CD4-positive, alpha-beta memory T cell (primary cell): Measurements from ENCODE around the gene PPP1R27. TPM values are rescaled to one million over a fixed set of nuclear protein-coding genes. Genes with fewer than 3 reads are reported as not detected.
A peak's percentile ranks its signal among the peaks of the same experiment; 100 is the strongest.

ENCODE experiments used
- CTCF ChIA-PET: fragments of 350-600 bp; sonication (Branson Sonifier 250); formaldehyde crosslinking; loops from one replicate; lab custom pipeline; 2021; ENCODE audit warnings: inconsistent platforms; ENCODE audit not compliant: partially characterized antibody; lab: Charles Lee
- POLR2A ChIA-PET: fragments of 350-600 bp; sonication (Branson Sonifier 250); formaldehyde crosslinking; loops from one replicate; lab custom pipeline; 2021; ENCODE audit not compliant: partially characterized antibody; lab: Charles Lee
- DNase-seq, 5 donors: peaks; one replicate each; pipeline versions ENCODE4 v3.0.0 to v3.0.0-alpha.2; 2020 to 2022; ENCODE audit warnings: mixed read lengths in 1 of 5
- H3K27ac ChIP-seq: one replicate; pipeline ENCODE4 v1.7.0; 2013; ENCODE audit warnings: low read depth, low read length
- H3K27me3 ChIP-seq: 2 replicates; pipeline ENCODE4 v1.7.0; 2013; ENCODE audit warnings: mild to moderate bottlenecking, low read length, moderate library complexity; ENCODE audit not compliant: insufficient read depth
- H3K36me3 ChIP-seq: 2 replicates; pipeline ENCODE4 v1.7.0; 2013; ENCODE audit warnings: mild to moderate bottlenecking, low read length, moderate library complexity; ENCODE audit not compliant: insufficient read depth
- H3K4me1 ChIP-seq: 2 replicates; pipeline ENCODE4 v1.7.0; 2013; ENCODE audit warnings: mild to moderate bottlenecking, low read length, moderate library complexity; ENCODE audit not compliant: insufficient read depth
- H3K4me3 ChIP-seq, 2 donors: one replicate each; pipeline ENCODE4 v1.7.0; 2013; ENCODE audit warnings: low read length in 2 of 2, mild to moderate bottlenecking in 1 of 2
- H3K9me3 ChIP-seq, 2 donors: one replicate each; pipeline ENCODE4 v1.7.0; 2013; ENCODE audit warnings: low read length in 2 of 2, control low read depth in 1 of 2; ENCODE audit not compliant: control insufficient read depth in 1 of 2
- H3K27ac Mint-ChIP-seq, 7 donors: one replicate each; pipeline ENCODE4 v1.8.0; 2020 to 2021; ENCODE audit warnings: mixed read lengths in 7 of 7, mild to moderate bottlenecking in 6 of 7, inconsistent platforms in 3 of 7, moderate library complexity in 3 of 7
- H3K27me3 Mint-ChIP-seq, 2 donors: one replicate each; pipeline ENCODE4 v1.8.0; 2020 to 2021; ENCODE audit warnings: mixed read lengths in 2 of 2
- H3K36me3 Mint-ChIP-seq, 2 donors: one replicate each; pipeline ENCODE4 v1.8.0; 2020 to 2021; ENCODE audit warnings: mixed read lengths in 2 of 2, inconsistent platforms in 1 of 2, mild to moderate bottlenecking in 1 of 2
- H3K4me1 Mint-ChIP-seq, 4 donors: one replicate each; pipeline ENCODE4 v1.8.0; 2020 to 2021; ENCODE audit warnings: mixed read lengths in 4 of 4, mild to moderate bottlenecking in 1 of 4
- H3K4me3 Mint-ChIP-seq, 8 donors: one replicate each; pipeline ENCODE4 v1.8.0; 2020 to 2021; ENCODE audit warnings: mixed read lengths in 8 of 8, mild to moderate bottlenecking in 7 of 8, moderate library complexity in 6 of 8, inconsistent platforms in 3 of 8
- H3K9me3 Mint-ChIP-seq, 8 donors: one replicate each; pipeline ENCODE4 v1.8.0; 2020 to 2021; ENCODE audit warnings: mixed read lengths in 8 of 8, mild to moderate bottlenecking in 5 of 8, inconsistent platforms in 3 of 8, moderate library complexity in 1 of 8
- intact Hi-C: fragments of 100-400 bp; cut with micrococcal nuclease; formaldehyde crosslinking; loops from one replicate; pipeline ENCODE4 v1.15.1; 2023
- polyA plus RNA-seq, 2 donors: library from polyadenylated mRNA; unstranded; fragments of 300-500 nt; fragmentation: Illumina TruSeq; gene quantifications; one replicate each; pipeline ENCODE4 v1.2.3, GENCODE V29; 2021
- total RNA-seq, 2 experiments: library from RNA; stranded (reverse); gene quantifications; one replicate each; pipeline ENCODE4 v1.2.3, GENCODE V29; 2021

The PPP1R27 gene
- total and polyA plus RNA-seq, 4 experiments from 2014 or later = 0.18 TPM; not detected in 3

DNA sequence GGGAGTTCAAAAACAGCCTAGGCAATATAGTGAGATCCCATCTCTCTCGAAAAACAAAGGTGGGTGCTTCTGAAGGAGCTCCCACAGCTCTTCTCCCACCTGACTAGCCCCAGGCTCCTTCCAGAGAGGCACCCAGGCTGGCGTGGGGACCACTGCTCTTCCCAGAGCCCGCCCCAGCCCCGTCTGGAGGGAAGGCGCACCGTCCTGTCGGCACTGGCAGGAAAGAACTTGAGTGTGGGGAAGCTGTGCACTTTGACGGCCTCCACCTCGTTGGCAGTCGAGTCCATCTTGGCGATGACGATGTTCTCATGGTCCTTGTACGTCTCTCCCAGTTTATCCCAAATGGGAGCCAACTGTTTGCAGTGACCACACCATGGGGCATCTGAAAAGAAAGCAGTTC is 10.5 kb upstream of the PPP1R27 start:
- no peak overlapping the region for H3K27ac Mint-ChIP-seq
- POLR2A ChIA-PET = interaction anchor here (1.7 kb wide), 1 partner anchor 10 kb away, joined by 4 read pairs; no protein-coding TSS in a partner anchor
- Histone ChIP-seq H3K27ac (no peak overlapping the region), H3K4me3 (no peak overlapping the region), H3K36me3 (peaks cover 41% of the 10 kb centered on the region), H3K9me3 (no peaks in the 10 kb centered on the region), H3K27me3 (no peaks in the 10 kb centered on the region), H3K4me1 (no peaks in the 10 kb centered on the region)
- no peaks in the 10 kb centered on the region for H3K4me1 Mint-ChIP-seq
- peaks cover 0 to 2% (median 0%) of the 10 kb centered on the region in 8 donors for H3K9me3 Mint-ChIP-seq
- no peaks in the 10 kb centered on the region for H3K27me3 Mint-ChIP-seq
- intact Hi-C loops = no loop called here
- no peak overlapping the region for H3K4me3 Mint-ChIP-seq
- DNase-seq = no peak
- CTCF ChIA-PET = no interaction called here
- peaks cover 19 to 32% of the 10 kb centered on the region in 2 donors for H3K36me3 Mint-ChIP-seq

DNA sequence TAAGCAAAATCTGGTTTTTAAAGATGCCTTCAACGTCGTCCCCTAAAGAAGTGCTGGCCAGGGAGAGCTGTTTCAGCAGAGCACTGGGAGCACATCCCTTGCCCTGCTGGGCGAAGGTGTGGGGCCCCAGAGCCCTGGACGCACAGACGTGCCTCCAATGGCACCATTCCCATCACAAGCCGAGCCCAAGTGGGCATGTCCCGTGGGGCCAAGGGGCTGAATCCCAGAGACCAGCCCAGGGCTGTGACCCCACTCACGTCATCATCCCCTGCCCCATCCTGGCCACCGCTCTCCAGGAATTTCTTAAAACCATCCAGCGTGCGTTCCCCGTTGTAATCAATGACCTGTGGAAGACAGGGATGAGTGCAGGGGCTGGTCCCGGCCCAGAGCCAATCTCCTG is 10.0 kb upstream of the PPP1R27 start:
- Mint-ChIP-seq H3K27me3 (no peaks in the 10 kb centered on the region), H3K36me3 (peaks cover 19 to 32% of the 10 kb centered on the region in 2 donors), H3K4me1 (no peaks in the 10 kb centered on the region), H3K4me3 (no peak overlapping the region), H3K27ac (no peak overlapping the region), H3K9me3 (peaks cover 0 to 2% (median 0%) of the 10 kb centered on the region in 8 donors)
- DNase-seq = no peak
- Histone ChIP-seq H3K36me3 (peaks cover 41% of the 10 kb centered on the region), H3K27me3 (no peaks in the 10 kb centered on the region), H3K4me1 (no peaks in the 10 kb centered on the region), H3K4me3 (no peak overlapping the region), H3K9me3 (no peaks in the 10 kb centered on the region), H3K27ac (no peak overlapping the region)
- CTCF ChIA-PET = no interaction called here
- intact Hi-C loops = no loop called here
- POLR2A ChIA-PET = interaction anchor here (1.7 kb wide), 1 partner anchor 10 kb away, joined by 4 read pairs; no protein-coding TSS in a partner anchor

DNA sequence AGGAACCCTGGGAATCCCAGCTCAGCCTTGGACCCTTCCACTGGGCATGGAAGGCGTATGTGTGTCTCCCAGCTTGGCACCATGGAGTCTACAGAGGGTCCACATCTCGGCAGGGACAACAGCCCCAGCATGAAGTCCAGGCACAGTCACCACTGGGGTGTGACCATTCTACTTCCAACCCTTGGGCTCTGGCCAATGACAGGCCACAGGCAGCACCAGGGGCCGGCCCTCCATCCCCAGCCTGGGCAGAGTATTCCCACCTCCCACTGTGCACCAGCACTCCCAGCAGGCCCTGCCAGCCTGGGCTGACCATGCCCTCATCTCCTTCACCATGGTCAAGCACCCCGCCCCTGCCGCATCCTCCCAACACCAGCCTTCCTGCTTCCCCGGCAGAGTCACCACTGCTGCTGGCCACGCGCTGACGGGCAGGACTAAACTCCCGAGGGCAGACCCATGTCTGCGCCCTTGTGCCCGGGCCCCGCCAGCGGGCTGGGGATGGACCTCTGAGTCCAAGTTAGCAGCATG is 9.5 kb upstream of the PPP1R27 start:
- Mint-ChIP-seq H3K27me3 (no peaks in the 10 kb centered on the region), H3K9me3 (peaks cover 0 to 2% (median 0%) of the 10 kb centered on the region in 8 donors), H3K27ac (no peak overlapping the region), H3K4me1 (no peaks in the 10 kb centered on the region), H3K36me3 (peaks cover 19 to 32% of the 10 kb centered on the region in 2 donors), H3K4me3 (no peak overlapping the region)
- Histone ChIP-seq H3K36me3 (peaks cover 41% of the 10 kb centered on the region), H3K4me3 (no peak overlapping the region), H3K27ac (no peak overlapping the region), H3K9me3 (no peaks in the 10 kb centered on the region), H3K27me3 (no peaks in the 10 kb centered on the region), H3K4me1 (no peaks in the 10 kb centered on the region)
- CTCF ChIA-PET = no interaction called here
- intact Hi-C loops = no loop called here
- no peak for DNase-seq
- POLR2A ChIA-PET = interaction anchor here (0.7 to 1.7 kb wide), 3 partner anchors 11 to 26 kb away, joined by 3 to 4 read pairs (median 3); partner anchors contain the start of gene ARHGDIA

DNA sequence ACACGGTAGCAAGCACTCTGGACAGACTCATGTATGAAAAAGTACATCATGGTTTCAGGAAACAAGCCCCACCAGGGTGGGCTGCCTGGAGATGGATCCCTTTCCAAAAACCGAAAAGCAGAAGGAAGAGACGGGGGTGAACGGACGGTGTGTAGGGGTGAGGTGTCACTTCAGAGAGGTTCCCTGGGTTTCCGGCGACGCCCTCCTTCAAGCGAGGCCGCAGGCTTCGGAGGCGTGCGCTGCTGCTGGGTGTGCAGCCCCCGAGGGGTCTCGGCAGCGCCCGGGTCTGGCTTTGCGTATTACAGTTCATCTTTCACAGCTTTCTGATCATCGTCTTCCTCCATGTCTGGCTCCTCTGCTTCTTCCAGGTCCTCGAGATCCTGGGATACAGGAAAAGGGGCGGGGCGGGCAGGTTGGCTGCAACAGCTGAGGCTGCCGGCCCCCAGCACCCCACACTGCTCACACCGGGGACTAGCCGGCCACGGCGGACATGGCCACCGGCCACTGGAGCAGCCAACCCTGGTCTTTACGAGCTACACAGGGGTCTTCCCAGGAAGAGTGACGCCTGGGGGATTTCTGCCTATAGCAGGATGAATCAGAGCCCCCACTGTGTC is 9.0 kb upstream of the PPP1R27 start:
- Mint-ChIP-seq H3K9me3 (peaks cover 0 to 2% (median 0%) of the 10 kb centered on the region in 8 donors), H3K4me3 (no peak overlapping the region), H3K27me3 (no peaks in the 10 kb centered on the region), H3K36me3 (peaks cover 19 to 32% of the 10 kb centered on the region in 2 donors), H3K27ac (peak overlapping the region in 1 of 7 donors; percentile 66), H3K4me1 (no peaks in the 10 kb centered on the region)
- POLR2A ChIA-PET = interaction anchor here (0.7 to 1.3 kb wide), 3 partner anchors 11 to 27 kb away, joined by 3 read pairs; partner anchors contain the start of gene ARHGDIA
- Histone ChIP-seq H3K4me1 (no peaks in the 10 kb centered on the region), H3K27ac (no peak overlapping the region), H3K9me3 (no peaks in the 10 kb centered on the region), H3K36me3 (peaks cover 41% of the 10 kb centered on the region), H3K4me3 (no peak overlapping the region), H3K27me3 (no peaks in the 10 kb centered on the region)
- DNase-seq = no peak
- CTCF ChIA-PET = no interaction called here
- intact Hi-C loops = no loop called here

DNA sequence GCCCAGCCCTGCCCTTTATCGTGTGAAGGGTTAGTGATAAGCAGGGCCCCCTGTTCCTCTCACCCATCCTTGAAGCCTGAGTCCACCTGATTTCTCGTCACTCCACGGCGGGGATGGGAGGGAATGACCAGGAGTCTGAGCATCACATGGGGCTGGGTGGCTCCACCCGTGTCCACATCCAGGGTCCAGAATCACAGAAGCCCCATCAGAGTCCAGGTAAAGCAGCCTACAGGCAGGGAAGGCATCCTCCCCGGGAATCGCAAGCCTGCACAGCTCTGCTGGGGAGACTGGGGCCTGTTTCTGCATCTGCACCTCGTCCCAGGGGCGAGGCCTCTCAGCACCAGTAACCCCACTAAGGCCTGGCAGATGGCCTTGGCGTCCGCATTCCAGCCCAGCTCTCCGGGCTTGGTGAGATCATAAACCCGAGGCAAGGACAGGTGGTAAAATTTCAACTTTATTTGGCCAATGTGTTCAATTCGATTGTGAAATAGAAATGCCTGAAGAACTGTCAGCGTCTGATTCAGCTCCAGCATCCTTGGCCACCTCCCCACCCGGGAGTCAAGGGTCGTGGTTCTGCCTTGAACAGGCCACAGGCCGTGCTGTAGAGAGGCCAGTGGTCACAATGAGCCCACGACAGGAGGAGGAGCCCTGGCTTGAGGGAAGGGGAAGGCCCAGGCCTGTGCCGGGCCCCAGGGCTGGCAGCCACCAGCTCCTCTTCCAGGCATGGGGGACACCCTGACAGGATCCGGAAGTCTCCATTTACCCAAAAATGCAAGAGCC is 8.1 kb upstream of the PPP1R27 start:
- Mint-ChIP-seq H3K9me3 (peaks cover 0 to 2% (median 0%) of the 10 kb centered on the region in 8 donors), H3K36me3 (peaks cover 19 to 30% of the 10 kb centered on the region in 2 donors), H3K4me3 (no peak overlapping the region), H3K4me1 (peaks cover 0 to under 1% (median 0%) of the 10 kb centered on the region in 4 donors), H3K27me3 (no peaks in the 10 kb centered on the region), H3K27ac (no peak overlapping the region)
- no peaks in the 10 kb centered on the region for H3K27me3 ChIP-seq
- intact Hi-C loops = no loop called here
- peaks cover 41% of the 10 kb centered on the region for H3K36me3 ChIP-seq
- H3K4me1 ChIP-seq = no peaks in the 10 kb centered on the region
- no peak overlapping the region for H3K4me3 ChIP-seq
- no peak overlapping the region for H3K27ac ChIP-seq
- H3K9me3 ChIP-seq = no peaks in the 10 kb centered on the region
- ChIA-PET POLR2A (interaction anchor here (0.5 to 1.3 kb wide), 2 partner anchors 12 to 138 kb away, joined by 3 read pairs; no protein-coding TSS in a partner anchor), CTCF (no interaction called here)
- no peak for DNase-seq

DNA sequence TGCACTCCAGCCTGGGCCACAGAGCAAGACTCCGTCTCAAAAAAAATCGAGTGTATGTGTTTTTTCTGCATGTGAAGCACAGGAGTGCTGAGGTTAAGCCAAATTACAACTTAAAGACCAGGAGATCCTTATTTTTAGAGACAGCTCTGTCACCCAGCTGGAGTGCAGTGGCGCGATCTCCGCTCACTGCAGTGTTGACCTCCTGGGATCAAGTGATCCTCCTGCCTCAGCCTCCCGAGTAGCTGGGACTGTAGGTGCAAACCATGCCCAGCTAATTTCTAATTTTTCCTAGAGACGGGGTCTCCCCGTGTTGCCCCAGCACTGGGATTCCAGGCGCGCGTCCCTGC is 7.5 kb upstream of the PPP1R27 start:
- no peak overlapping the region for H3K4me3 Mint-ChIP-seq
- CTCF ChIA-PET = interaction anchor here (0.6 kb wide), 1 partner anchor 16 kb away, joined by 3 read pairs; no protein-coding TSS in a partner anchor
- Histone ChIP-seq H3K27me3 (no peaks in the 10 kb centered on the region), H3K4me1 (no peaks in the 10 kb centered on the region), H3K36me3 (peaks cover 38% of the 10 kb centered on the region), H3K9me3 (no peaks in the 10 kb centered on the region), H3K27ac (no peak overlapping the region), H3K4me3 (no peak overlapping the region)
- H3K27me3 Mint-ChIP-seq = no peaks in the 10 kb centered on the region
- DNase-seq = no peak
- POLR2A ChIA-PET = interaction anchor here (0.9 to 1.4 kb wide), 3 partner anchors 13 to 18 kb away, joined by 3 read pairs; partner anchors contain the start of gene P4HB
- H3K9me3 Mint-ChIP-seq = peaks cover 0 to 2% (median 0%) of the 10 kb centered on the region in 8 donors
- intact Hi-C loops = no loop called here
- H3K36me3 Mint-ChIP-seq = peaks cover 19 to 30% of the 10 kb centered on the region in 2 donors
- peaks cover 0 to 4% (median 0%) of the 10 kb centered on the region in 4 donors for H3K4me1 Mint-ChIP-seq
- H3K27ac Mint-ChIP-seq = peak overlapping the region in 1 of 7 donors; percentile 46

DNA sequence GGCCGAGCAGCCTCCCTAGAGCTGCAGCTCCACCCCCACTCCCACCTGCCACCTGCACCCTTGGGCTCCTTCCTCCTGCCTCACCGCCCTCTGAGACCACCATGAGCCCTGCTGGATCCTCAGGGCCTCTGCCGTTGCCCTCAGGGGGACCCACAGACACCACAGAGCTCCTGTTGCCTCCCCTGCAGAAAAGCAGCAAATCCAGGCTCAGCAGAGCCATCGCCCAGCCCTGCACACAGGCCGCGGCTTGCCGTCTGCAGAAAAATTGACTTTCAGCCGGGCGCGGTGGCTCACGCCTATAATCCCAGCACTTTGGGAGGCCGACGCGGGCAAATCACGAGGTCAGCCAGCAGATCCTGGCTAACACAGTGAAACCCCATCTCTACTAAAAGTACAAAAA is 7.0 kb upstream of the PPP1R27 start:
- no peak for DNase-seq
- peaks cover 33% of the 10 kb centered on the region for H3K36me3 ChIP-seq
- H3K9me3 ChIP-seq = no peaks in the 10 kb centered on the region
- intact Hi-C loops = no loop called here
- no peak overlapping the region for H3K27ac ChIP-seq
- POLR2A ChIA-PET = interaction anchor here (0.9 to 1.4 kb wide), 2 partner anchors 17 to 19 kb away, joined by 3 read pairs; partner anchors contain the start of gene P4HB
- CTCF ChIA-PET = interaction anchor here (0.6 kb wide), 1 partner anchor 16 kb away, joined by 3 read pairs; no protein-coding TSS in a partner anchor
- no peaks in the 10 kb centered on the region for H3K27me3 ChIP-seq
- Mint-ChIP-seq H3K9me3 (peaks cover 0 to 2% (median 0%) of the 10 kb centered on the region in 8 donors), H3K4me1 (peaks cover 0 to 4% (median 0%) of the 10 kb centered on the region in 4 donors), H3K36me3 (peaks cover 19 to 25% of the 10 kb centered on the region in 2 donors), H3K4me3 (no peak overlapping the region), H3K27ac (peak overlapping the region in 1 of 7 donors; percentile 46), H3K27me3 (no peaks in the 10 kb centered on the region)
- H3K4me3 ChIP-seq = no peak overlapping the region
- no peaks in the 10 kb centered on the region for H3K4me1 ChIP-seq
